Central memory CD4-positive, alpha-beta T cell (primary cell): ENCODE results near the gene INTS4.
"Not testable (repeated sequence)": the region's sequence is repeated elsewhere in the genome, so short reads cannot be mapped to it uniquely, and the experiment has no call there.

Experiments used
- DNase-seq: peaks from one replicate; pipeline ENCODE4 v3.0.0; 2022

INTS4 gene

DNA sequence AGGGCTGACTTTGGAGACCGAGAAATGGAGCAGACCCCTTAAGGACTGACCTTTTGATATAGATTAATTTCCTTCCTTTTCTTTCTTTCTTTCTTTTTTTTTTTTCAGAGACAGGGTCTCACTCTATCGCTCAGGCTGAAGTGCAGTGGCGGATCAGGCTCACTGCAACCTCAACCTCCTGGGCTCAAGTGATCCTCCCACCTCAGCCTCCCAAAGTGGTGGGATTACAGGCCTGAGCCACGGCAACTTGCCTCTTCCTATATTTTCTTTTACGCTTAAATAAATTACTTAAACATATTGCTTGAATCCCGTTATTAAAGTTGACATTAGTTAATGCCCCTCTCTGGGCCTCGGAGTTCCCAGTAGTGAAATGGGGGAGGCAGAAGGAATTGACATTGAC lies 29.0 kb upstream of the INTS4 start:
- DNase-seq, result no peak

DNA sequence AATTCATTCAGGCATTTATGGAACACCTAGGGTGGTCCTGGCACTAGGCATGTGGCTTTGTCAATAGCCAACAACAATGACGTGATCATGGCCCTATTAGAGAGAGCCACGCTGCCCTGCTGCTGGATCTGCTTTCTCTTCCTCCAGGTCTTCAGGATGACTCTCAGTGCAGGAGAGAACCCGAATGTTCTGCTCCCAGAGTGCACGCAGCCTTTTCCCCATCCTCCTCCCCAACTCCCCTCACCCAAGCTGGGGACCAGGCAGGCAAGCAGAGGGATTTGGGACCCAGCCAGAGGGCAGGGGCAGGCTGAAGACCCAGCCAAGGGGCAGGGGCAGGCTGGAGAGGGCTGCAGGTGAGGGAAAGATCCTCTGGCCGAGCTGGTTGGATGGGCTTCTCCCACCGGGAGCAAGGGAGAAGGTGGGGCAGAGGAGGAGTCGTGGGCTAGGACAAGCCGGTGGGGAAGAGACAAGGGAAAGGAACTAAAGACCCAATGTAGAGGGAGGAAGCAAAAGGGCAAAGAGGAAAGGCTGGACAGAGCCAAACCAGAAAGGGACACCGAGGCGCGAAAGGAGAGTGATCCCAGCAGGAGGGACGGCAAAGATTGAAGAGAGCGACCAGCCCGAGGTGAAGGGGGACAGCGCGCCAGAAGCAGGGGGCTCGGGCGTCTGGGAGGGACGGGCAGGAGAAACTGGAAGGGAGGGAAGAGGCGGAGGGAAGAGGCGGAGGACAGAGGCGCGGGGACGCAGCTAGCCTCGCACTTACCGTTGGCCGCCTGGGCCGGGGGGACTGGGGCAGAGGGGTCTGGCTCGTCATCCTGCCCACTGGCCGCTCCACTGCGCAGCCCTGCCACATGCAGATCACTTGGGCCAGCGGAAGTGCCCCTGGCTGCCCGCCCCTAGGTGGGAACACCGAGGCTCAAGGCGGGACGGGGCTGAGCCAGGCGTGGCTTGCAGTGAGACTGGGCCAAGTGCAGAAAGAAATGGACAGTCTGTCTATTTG lies 28.2 kb upstream of the INTS4 start, which contains the start of gene KCTD14:
KCTD14 (minus strand) TSS at position 880 of the 1,000 bp plus-strand sequence; CDS start at position 853, 27 bp downstream.
- no peak for DNase-seq

DNA sequence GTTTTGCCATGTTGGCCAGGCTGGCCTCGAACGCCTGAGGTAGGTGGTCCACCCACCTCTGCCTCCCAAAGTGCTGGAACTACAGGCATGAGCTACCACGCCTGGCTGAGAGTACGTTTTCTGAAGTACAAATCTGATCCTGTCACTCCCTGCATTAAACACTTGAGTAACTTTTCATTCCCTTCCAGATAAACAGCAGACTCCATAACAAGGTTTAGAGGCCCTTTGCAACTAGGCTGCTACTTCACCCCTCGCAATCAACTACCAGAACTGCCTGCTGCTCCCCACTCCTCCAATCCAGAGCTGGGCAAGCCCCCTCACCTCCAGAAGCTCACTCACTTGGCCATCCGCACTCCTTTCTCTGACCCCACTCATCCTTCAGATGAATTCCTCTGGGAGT lies 27.1 kb upstream of the INTS4 start:
- no peak for DNase-seq

DNA sequence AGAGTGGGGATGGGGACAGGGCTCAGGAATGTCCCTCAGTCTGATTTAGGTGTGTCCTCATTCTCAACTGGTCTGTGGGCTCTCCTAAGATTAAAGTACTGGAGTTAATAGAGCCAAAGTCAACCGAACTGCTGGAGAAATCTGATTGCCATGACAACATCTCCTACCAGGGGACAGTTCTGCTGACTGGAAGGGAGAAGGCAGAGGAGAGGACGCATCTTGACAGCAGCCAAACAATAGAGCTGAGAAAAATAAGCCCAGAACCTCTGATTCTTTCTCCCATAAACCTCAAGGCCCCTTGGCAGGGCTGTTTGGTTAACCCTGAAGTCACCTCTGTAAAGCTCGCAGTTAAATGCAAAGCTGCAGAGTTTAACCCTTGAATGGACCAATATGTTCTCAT lies 25.8 kb upstream of the INTS4 start:
- no peak for DNase-seq

DNA sequence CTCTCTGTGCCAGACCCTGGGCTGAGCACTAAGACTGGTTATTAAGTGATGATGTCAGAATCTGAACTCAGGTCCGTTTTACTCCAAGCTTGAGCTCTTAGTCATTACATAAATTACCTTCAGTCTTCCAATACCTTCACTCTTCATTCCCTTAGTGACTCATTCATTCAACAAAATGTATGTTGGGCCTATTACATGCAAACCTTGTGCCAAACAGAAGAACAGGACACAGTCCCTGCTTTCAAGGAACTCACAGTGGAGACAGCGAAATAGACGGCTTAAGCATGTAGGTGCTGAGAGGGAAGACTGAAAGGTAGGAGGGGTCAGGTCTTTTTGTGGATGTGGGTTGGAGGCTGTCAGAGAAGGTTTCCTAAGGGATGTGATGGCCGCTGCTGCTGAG lies 25.3 kb upstream of the INTS4 start:
- DNase-seq, result no peak

DNA sequence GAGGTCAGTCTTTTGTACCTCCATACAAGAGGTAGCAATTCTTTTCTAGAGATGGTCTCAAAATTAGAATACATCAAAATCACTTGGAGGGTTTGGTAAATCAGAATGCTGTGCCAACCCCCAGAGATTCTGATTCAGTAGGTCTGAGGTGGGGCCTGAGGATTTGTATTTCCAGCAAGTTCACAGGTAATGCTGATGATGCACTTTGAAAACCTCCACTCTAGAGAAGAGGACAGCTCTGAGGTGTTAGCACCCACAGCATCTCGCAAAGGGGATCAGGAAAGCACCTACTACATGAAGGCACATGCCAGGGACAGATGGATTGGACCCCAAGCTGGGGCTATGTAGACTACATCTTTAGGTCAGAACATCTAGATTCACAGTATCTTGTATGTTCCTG lies 21.4 kb upstream of the INTS4 start:
- no peak for DNase-seq

DNA sequence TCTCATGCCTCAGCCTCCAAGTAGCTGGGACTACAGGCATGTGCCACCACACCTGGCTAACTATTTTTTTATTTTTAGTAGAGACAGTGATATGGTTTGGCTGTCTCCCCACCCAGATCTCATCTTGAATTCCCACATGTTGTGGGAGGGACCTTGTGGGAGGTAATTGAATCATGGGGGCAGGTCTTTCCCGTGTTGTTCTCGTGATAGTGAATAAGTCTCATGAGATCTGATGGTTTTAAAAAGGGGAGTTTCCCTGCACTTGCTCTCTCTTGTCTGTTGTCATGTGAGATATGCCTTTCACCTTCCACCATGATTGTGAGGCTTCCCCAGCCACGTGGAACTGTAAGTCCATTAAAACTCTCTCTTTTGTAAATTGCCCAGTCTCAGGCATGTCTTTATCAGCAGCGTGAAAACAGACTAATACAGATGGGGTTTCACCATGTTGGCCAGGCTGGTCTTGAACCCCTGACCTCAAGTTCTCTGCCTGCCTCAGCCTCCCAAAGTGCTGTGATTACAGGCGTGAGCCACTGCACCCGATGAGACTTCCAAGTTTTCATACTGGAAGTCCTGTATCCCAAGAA lies 20.6 kb upstream of the INTS4 start:
- not testable (repeated sequence) for DNase-seq

DNA sequence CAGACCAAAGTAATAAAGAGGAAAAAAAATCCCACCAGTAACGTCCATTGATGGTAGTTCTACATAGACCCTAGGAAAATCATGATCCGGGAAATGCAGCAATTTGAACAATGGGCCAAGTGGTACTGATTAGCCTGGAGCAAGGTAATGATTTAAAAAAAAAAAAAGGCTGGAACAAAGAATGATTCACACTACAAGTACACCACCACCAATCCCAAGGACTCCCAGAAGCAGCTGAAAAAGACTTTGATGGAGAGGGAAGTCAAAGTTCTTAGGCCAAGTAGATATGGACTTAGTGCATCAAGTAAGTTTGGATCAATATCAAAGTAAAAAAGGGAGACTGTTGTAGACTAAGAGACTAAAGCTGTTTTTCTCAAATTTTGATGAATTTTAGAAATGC lies 16.8 kb upstream of the INTS4 start:
- DNase-seq, result no peak

DNA sequence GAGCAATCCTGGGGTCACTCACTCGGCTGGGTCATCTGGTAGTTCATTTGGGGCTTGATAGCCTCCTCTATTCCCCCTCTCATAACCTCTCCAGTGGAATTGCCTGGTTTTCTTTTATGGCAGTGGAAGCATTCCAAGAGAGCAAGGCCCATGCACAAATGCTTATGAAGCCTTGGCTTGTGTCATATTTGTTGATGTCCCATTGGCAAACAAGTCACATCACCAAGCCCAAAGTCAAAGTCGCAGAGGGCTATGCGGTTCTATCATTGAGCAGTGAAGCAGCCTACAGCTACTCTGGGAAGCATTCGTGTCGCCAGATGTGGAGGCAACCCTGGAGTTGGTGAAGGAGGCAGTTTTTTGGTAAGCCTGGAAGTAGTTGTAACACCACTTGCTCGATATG lies 16.3 kb upstream of the INTS4 start:
- DNase-seq, result no peak

DNA sequence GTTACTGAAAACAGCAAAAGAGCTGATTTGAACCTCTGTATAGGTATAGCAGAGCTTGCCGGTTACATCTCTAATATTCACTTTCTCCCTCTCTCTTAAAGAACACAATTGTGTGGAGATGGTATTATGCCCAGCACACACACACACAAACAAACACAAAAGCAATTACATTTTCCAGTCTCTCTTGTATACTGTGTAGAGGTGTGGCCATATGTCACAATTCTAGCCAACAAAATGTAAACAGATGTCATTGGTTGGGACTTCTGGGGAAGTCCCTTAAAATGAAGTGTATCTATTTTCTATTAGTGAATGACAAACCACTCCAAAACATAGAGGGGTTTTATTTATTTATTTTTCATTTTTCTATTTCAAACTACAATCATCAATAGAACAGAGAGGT lies 15.8 kb upstream of the INTS4 start:
- DNase-seq, result no peak

DNA sequence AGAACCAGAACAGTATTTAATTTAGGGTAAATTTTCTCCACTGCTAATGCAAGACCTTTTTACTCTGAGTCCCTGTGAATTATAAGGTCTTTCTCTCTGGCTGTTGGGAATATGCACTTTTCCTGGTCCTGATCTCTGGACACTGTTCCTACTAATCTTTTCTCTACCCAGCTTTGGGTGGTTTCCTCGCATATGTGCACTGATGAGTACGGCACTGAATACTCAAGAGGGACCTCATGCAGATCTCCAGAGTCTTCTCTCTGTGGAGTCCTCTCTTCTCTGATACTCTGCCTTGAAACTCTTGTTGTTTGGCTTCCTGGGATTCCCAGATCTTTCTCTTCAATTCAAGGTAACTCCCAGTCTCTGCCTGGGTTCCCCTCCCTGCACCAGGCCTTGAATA lies 14.6 kb upstream of the INTS4 start:
- no peak for DNase-seq

DNA sequence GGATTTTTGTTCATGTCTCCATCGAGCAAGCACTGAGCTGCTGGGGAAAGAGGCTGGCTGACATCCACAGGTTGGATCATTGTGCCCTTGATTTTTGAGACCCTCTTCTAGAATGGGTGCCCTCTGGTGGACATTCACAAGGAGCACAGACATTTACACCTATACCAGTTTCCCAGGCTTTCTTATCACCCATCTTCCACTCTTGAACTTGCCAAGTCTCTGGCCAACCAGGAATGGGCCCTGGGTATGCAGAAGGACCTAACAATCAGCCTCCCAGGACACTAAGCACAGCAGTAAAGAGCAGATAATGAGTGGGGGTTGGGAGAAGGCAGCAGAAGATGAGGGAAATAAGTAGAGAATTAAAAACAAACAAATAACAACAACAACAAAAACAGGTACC lies 5.7 kb upstream of the INTS4 start:
- peak; percentile 39 for DNase-seq

DNA sequence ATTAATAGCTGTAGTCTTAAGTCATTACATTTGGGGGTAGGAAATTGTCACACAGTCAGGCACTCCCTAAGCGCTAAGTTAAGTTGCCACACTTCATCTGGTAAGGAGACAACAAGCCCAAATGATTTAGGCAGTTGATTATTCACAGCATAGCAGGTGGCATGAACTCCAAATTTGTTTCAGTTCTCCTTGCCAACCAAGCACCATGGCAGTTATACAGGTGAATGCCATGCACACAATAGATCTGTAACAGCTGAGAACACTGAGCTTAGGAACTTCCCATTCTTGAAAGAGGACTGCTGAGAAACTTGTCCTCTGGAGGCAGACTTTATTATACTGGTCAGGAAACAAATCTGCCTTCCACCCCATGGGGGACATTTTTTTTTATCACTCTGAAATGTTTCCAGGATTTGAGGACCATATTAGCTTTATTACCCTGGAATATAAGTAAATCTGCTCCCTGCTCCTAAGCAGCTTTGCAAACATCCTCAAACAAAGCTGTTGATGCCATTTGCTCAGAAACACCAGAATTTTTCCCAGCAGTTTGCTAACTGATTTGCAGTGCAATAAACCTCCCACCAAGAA lies 5.1 kb upstream of the INTS4 start:
- no peak for DNase-seq

DNA sequence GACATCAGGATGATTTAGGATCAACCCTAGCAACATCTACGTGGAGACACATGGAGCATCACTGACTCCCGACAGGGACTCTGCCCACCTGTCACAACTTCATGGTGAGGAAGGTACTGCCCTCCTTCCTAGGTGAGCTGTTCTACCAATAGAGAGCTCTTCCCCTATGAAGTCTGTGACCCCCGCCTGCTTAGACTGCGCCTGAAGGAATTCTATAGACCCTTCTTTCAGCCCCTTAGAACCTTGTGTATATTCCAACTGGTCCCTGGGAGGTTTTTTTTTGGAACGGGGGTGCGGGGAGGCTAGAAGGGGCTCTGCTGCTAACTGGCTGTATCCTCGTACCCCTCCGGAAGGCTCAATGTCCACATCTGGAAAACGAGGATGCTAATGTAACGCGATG lies 566 bp downstream of the INTS4 start:
- DNase-seq, result no peak

DNA sequence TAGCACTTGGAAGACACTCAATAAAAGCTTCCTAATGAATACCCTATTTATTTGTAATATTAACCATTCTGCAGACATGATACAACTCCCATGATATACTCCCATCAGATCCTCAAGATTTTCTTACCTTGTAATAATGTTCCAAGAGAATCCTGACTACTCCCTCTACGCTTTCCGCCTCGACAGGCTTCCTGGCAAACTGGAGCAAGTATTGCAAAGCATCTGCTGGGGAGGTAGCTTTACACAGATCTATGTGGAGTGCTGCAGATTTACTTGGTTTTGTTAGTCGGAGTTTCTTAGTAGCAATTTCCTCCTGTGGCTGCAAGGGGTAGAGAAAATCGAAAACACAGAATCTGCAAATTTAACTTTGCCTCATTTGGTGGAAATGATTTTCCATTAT lies 3.5 kb downstream of the INTS4 start:
- no peak for DNase-seq

DNA sequence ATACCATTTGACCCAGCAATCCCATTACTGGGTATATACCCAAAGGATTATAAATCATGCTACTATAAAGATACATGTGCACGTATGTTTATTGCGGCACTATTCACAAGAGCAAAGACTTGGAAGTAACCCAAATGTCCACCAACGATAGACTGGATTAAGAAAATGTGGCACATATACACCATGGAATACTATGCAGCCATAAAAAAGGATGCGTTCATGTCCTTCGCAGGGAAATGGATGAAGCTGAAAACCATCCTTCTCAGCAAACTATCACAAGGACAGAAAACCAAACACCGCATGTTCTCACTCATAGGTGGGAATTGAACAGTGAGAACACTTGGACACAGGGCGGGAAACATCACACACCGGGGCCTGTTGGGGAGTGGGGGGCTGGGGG lies 8.0 kb downstream of the INTS4 start:
- DNase-seq, result not testable (repeated sequence)

DNA sequence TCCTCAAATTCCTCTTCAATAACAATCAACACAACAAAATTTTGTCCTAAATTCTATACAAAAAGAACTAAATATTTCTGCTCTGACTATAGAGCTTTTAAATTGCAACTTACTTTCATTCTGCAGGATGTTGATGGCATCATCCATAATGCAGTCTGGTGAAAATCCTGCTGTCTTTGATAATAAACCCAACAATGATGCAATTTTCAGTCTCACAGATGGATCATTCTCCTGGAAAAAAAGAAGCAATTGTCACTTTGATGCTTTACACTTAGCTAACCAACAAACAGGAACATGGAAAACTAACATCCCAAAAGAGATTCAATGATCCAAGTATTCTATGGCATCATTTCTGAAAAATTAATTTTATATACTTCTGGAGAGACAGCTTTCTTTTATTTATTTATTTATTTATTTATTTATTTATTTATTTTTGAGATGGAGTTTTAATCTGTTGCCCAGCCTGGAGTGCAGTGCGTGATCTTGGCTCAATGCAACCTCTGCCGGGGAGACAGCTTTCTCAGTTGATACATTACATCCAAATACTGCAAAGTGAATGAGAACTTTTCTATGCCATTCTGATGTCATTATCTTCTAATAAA lies 13.0 kb downstream of the INTS4 start:
- no peak for DNase-seq

DNA sequence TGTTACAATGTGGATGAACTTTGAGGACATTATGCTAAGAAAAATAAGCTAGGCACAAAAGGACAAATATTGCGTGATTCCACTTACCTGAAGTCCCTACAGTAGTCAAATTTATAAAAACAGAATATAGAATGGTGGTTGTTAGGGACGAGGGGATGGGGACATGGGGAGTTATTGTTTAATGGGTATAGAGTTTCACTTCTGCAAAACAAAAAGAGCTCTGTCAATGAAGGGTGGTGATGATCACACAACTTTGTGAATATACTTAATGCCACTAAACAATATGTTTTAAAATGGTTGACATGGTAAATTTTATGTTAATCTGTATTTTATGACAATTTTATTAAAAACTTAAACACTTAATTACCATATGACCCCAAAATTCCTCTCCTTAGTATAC lies 26.1 kb downstream of the INTS4 start:
- no peak for DNase-seq

DNA sequence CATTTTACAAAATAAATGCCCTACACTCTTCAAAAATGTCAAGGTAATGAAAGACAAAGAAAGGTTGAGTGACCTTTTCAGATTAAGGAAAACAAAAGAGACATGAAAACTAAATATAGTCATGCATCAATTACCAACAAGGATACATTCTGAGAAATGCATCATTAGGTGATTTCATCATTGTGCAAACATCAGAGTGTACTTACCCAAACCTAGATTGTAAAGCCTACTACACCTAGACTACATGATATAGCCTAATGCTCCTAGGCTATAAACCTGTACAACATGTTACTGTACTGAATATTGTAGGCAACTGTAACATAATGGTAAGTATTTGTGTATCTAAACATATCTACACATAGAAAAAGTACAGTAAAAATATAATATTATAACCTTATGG lies 26.7 kb downstream of the INTS4 start:
- DNase-seq, result no peak

DNA sequence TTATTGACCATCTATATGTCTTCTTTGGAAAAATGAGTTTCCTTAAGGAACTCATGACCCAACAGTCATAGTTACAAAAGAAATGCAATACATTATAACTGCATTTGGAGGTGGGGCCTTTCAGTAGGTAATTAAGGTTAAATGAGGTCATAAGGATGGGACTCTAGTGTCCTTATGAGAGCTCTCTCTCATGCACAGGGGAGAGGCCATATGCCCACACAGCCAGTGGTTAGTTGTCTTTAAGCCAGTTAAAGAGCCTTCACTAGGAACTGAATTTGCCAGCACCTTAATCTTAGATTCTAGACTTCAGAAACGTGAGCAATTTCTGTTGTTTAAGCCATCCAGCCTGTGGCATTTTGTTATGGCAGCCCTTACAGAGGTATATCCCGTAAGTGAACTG lies 27.3 kb downstream of the INTS4 start:
- no peak for DNase-seq

DNA sequence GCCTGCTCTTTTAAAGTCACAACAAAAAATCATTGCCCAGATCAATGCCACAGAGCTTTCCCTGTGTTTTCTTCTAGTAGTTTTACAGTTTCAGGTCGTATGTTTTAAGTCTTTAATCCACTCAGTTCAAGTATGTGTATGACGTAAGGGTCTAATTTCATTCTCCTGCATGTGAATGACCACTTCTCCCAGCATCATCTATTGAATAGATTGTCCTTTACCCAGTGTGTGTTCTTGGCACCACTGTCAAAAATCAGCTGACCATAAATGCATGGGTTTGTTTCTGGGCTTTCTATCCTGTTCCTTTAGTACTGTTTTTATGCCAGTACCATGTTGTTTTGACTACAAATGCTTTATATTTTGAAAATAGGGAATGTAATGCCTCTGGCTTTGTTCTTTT lies 28.1 kb downstream of the INTS4 start:
- no peak for DNase-seq

DNA sequence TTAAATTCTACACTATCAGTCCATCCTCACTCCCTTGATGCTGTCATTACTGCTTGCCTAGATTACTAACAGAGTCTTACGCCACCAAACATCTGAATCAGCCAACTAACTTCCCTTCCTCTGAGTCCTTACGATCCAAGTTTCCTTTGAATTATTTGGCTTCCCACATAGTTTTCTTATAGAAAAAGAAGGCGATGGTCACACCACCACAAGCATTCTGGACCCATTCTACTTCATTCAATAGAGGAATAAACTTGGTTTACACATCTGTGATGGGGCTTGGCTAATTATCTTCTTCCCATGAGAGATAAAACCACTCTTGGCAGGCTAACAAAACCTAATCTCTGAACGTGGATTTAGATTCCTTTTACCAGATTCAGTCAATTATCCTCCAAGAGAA lies 35.0 kb downstream of the INTS4 start:
- DNase-seq, result no peak

DNA sequence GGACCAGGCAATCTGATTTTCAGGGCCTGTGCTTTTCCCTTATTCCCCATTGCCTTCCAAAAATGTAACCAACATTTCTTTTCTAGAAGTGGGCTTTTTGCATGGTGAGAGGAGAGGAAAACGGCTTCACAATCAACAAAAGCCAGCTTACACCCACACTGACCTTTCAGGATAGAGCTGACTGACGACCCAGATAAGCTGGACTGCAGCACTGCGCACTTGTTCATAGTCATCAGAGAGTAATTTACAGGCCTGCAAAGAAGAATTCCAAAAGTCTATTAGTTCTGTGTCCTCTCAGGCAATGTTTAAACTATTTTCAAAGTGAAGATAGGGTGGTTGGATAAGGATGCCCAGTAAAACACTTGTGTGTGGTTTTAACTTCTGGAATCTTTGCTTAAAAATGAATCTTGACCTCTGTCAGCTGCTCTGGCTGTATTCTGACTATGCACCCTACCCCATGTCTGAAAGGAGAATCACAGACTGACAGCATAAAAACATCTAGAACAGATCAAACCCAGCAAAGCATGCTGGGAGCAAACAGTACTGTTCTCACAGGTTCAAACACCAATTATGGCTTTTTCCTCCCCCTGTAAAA lies 35.8 kb downstream of the INTS4 start:
- not testable (repeated sequence) for DNase-seq
